PFSK-1 (cell line): ENCODE data around the gene DLL1.

Source experiments
- FOXP2 ChIP-seq: optimal IDR thresholded peaks from 2 replicates; pipeline ENCODE3; 2011; ENCODE audit warnings: borderline replicate concordance, control low read depth, inconsistent platforms; ENCODE audit not compliant: insufficient read depth; ENCODE audit errors: extremely low read length, extremely low read depth
- POLR2AphosphoS5 ChIP-seq: IDR thresholded peaks from 2 replicates; pipeline ENCODE4 v1.6.1; 2012; ENCODE audit warnings: low read depth, mild to moderate bottlenecking, control low read depth, low read length, moderate library complexity
- REST ChIP-seq, 2 experiments: IDR thresholded peaks; 2 replicates each; pipeline versions ENCODE4 v1.6.1 to v1.8.0; 2011 to 2012; ENCODE audit warnings: low read depth in 2 of 2, low read length in 2 of 2, control low read depth in 1 of 2, inconsistent platforms in 1 of 2, mild to moderate bottlenecking in 1 of 2, moderate library complexity in 1 of 2; ENCODE audit not compliant: insufficient read depth in 1 of 2
- TAF1 ChIP-seq: IDR thresholded peaks from 2 replicates; pipeline ENCODE4 v1.6.1; 2012; ENCODE audit warnings: low read length, control low read depth, borderline replicate concordance; ENCODE audit not compliant: insufficient read depth

GRCh38 chr6:170279977-170280688, 10.7 kb downstream of the DLL1 start:
- TF ChIP-seq POLR2AphosphoS5, result no peak
- TF ChIP-seq FOXP2, result no peak
- no peak for TF ChIP-seq REST (IDR thresholded peaks at IDR 0.05; ENCODE audit: insufficient read depth in 1 of 2, low read depth in 2 of 2, low read length in 2 of 2)
- TF ChIP-seq TAF1, result no peak
